ENCODE results near the gene VASH1.

Gene VASH1

GRCh38 chr14:76761960-76762410 is 717 bp downstream of the VASH1 start:
- H3K27ac ChIP-seq (ENCODE audit: low read depth, low read length): no peak overlapping the region
- H3K4me3 ChIP-seq (ENCODE audit: low read depth in 1 of 5, low read length in 5 of 5): peak overlapping the region; percentile 80 to 87 (median 84)
- no peaks in the 10 kb centered on the region for H3K27me3 ChIP-seq (ENCODE audit: control insufficient read depth in 5 of 5, insufficient read depth in 4 of 5, low read length in 5 of 5)
- H3K4me1 ChIP-seq (ENCODE audit: control insufficient read depth in 5 of 5, insufficient read depth in 5 of 5, low read length in 5 of 5): peaks cover 9 to 43% (median 24%) of the 10 kb centered on the region in 5 donors
- no peaks in the 10 kb centered on the region for H3K36me3 ChIP-seq (ENCODE audit: control insufficient read depth in 5 of 5, insufficient read depth in 5 of 5, low read length in 5 of 5)
- H3K9me3 ChIP-seq (ENCODE audit: control insufficient read depth in 5 of 5, low read length in 5 of 5): no peaks in the 10 kb centered on the region
- peak overlapping the region in 4 of 5 donors; percentile 42 to 72 (median 64) for H3K9ac ChIP-seq (ENCODE audit: low read length in 5 of 5)

GRCh38 chr14:76762411-76763095 is 1.3 kb downstream of the VASH1 start:
- H3K36me3 ChIP-seq (ENCODE audit: control insufficient read depth in 5 of 5, insufficient read depth in 5 of 5, low read length in 5 of 5): no peaks in the 10 kb centered on the region
- peaks cover 9 to 45% (median 26%) of the 10 kb centered on the region in 5 donors for H3K4me1 ChIP-seq (ENCODE audit: control insufficient read depth in 5 of 5, insufficient read depth in 5 of 5, low read length in 5 of 5)
- peak overlapping the region; percentile 80 to 87 (median 84) for H3K4me3 ChIP-seq (ENCODE audit: low read depth in 1 of 5, low read length in 5 of 5)
- H3K27ac ChIP-seq (ENCODE audit: low read depth, low read length): no peak overlapping the region
- H3K9ac ChIP-seq (ENCODE audit: low read length in 5 of 5): peak overlapping the region in 3 of 5 donors; percentile 57 to 72 (median 71)
- no peaks in the 10 kb centered on the region for H3K9me3 ChIP-seq (ENCODE audit: control insufficient read depth in 5 of 5, low read length in 5 of 5)
- no peaks in the 10 kb centered on the region for H3K27me3 ChIP-seq (ENCODE audit: control insufficient read depth in 5 of 5, insufficient read depth in 4 of 5, low read length in 5 of 5)

GRCh38 chr14:76763096-76764041 is 2.1 kb downstream of the VASH1 start:
- no peak overlapping the region for H3K27ac ChIP-seq (ENCODE audit: low read depth, low read length)

GRCh38 chr14:76765461-76765931 is 4.2 kb downstream of the VASH1 start:
- Histone ChIP-seq H3K36me3 (ENCODE audit: control insufficient read depth in 5 of 5, insufficient read depth in 5 of 5, low read length in 5 of 5) (peaks cover 0 to 6% (median 0%) of the 10 kb centered on the region in 5 donors), H3K4me3 (ENCODE audit: low read depth in 1 of 5, low read length in 5 of 5) (no peak overlapping the region), H3K4me1 (ENCODE audit: control insufficient read depth in 5 of 5, insufficient read depth in 5 of 5, low read length in 5 of 5) (peaks cover 10 to 67% (median 48%) of the 10 kb centered on the region in 5 donors), H3K9ac (ENCODE audit: low read length in 5 of 5) (peak overlapping the region in 1 of 5 donors; percentile 68), H3K27me3 (ENCODE audit: control insufficient read depth in 5 of 5, insufficient read depth in 4 of 5, low read length in 5 of 5) (no peaks in the 10 kb centered on the region), H3K9me3 (ENCODE audit: control insufficient read depth in 5 of 5, low read length in 5 of 5) (no peaks in the 10 kb centered on the region), H3K27ac (ENCODE audit: low read depth, low read length) (no peak overlapping the region)

More at GRCh38 chr14:76763096-76764041, 2.1 kb downstream of the VASH1 start:
- Histone ChIP-seq H3K9me3 (ENCODE audit: control insufficient read depth in 5 of 5, low read length in 5 of 5) (no peaks in the 10 kb centered on the region), H3K4me3 (ENCODE audit: low read depth in 1 of 5, low read length in 5 of 5) (peak overlapping the region; percentile 13 to 87 (median 84)), H3K27me3 (ENCODE audit: control insufficient read depth in 5 of 5, insufficient read depth in 4 of 5, low read length in 5 of 5) (no peaks in the 10 kb centered on the region), H3K4me1 (ENCODE audit: control insufficient read depth in 5 of 5, insufficient read depth in 5 of 5, low read length in 5 of 5) (peaks cover 9 to 53% (median 34%) of the 10 kb centered on the region in 5 donors), H3K36me3 (ENCODE audit: control insufficient read depth in 5 of 5, insufficient read depth in 5 of 5, low read length in 5 of 5) (no peaks in the 10 kb centered on the region), H3K9ac (ENCODE audit: low read length in 5 of 5) (peak overlapping the region in 1 of 5 donors; percentile 72)

- H3K9me3 ChIP-seq (ENCODE audit: control insufficient read depth in 5 of 5, low read length in 5 of 5): no peaks in the 10 kb centered on the region
These were observed 6.7 kb downstream of the VASH1 start for GRCh38 chr14:76767681-76768656.

GRCh38 chr14:76768671-76769500 is 7.6 kb downstream of the VASH1 start:
- no peak overlapping the region for H3K27ac ChIP-seq (ENCODE audit: low read depth, low read length)
- peaks cover 18 to 58% (median 53%) of the 10 kb centered on the region in 5 donors for H3K4me1 ChIP-seq (ENCODE audit: control insufficient read depth in 5 of 5, insufficient read depth in 5 of 5, low read length in 5 of 5)
- peak overlapping the region in 2 of 5 donors; percentile 35 to 48 for H3K9ac ChIP-seq (ENCODE audit: low read length in 5 of 5)
- peaks cover 0 to 6% (median 0%) of the 10 kb centered on the region in 5 donors for H3K36me3 ChIP-seq (ENCODE audit: control insufficient read depth in 5 of 5, insufficient read depth in 5 of 5, low read length in 5 of 5)
- no peaks in the 10 kb centered on the region for H3K9me3 ChIP-seq (ENCODE audit: control insufficient read depth in 5 of 5, low read length in 5 of 5)
- H3K4me3 ChIP-seq (ENCODE audit: low read depth in 1 of 5, low read length in 5 of 5): no peak overlapping the region
- no peaks in the 10 kb centered on the region for H3K27me3 ChIP-seq (ENCODE audit: control insufficient read depth in 5 of 5, insufficient read depth in 4 of 5, low read length in 5 of 5)

More at GRCh38 chr14:76767681-76768656, 6.7 kb downstream of the VASH1 start:
- H3K27ac ChIP-seq (ENCODE audit: low read depth, low read length): peak overlapping the region; percentile 37
- no peak overlapping the region for H3K4me3 ChIP-seq (ENCODE audit: low read depth in 1 of 5, low read length in 5 of 5)
- H3K27me3 ChIP-seq (ENCODE audit: control insufficient read depth in 5 of 5, insufficient read depth in 4 of 5, low read length in 5 of 5): no peaks in the 10 kb centered on the region
- H3K9ac ChIP-seq (ENCODE audit: low read length in 5 of 5): peak overlapping the region in 2 of 5 donors; percentile 7 to 41
- peaks cover 12 to 58% (median 48%) of the 10 kb centered on the region in 5 donors for H3K4me1 ChIP-seq (ENCODE audit: control insufficient read depth in 5 of 5, insufficient read depth in 5 of 5, low read length in 5 of 5)
- H3K36me3 ChIP-seq (ENCODE audit: control insufficient read depth in 5 of 5, insufficient read depth in 5 of 5, low read length in 5 of 5): peaks cover 0 to 6% (median 0%) of the 10 kb centered on the region in 5 donors

GRCh38 chr14:76769636-76770292 is 8.5 kb downstream of the VASH1 start:
- Histone ChIP-seq H3K9me3 (ENCODE audit: control insufficient read depth in 5 of 5, low read length in 5 of 5) (no peaks in the 10 kb centered on the region), H3K4me1 (ENCODE audit: control insufficient read depth in 5 of 5, insufficient read depth in 5 of 5, low read length in 5 of 5) (peaks cover 20 to 62% (median 55%) of the 10 kb centered on the region in 5 donors), H3K27me3 (ENCODE audit: control insufficient read depth in 5 of 5, insufficient read depth in 4 of 5, low read length in 5 of 5) (no peaks in the 10 kb centered on the region), H3K27ac (ENCODE audit: low read depth, low read length) (no peak overlapping the region), H3K36me3 (ENCODE audit: control insufficient read depth in 5 of 5, insufficient read depth in 5 of 5, low read length in 5 of 5) (peaks cover 0 to 6% (median 0%) of the 10 kb centered on the region in 5 donors), H3K9ac (ENCODE audit: low read length in 5 of 5) (no peak overlapping the region), H3K4me3 (ENCODE audit: low read depth in 1 of 5, low read length in 5 of 5) (no peak overlapping the region)

All from subcutaneous abdominal adipose tissue (tissue), 5 donors.